HEK293 (cell line): ENCODE results near the gene DACH2.

Experiments
- CTCF ChIP-seq: fragments of 450-650 bp; formaldehyde crosslinking; IDR thresholded peaks from 2 replicates; pipeline ENCODE4 v1.5.1; 2016; ENCODE audit warnings: missing biosample characterization, missing genetic modification characterization
- WT1 ChIP-seq: fragments of 450-650 bp; formaldehyde crosslinking; IDR thresholded peaks from 2 replicates; pipeline ENCODE4 v1.5.1; 2016; ENCODE audit warnings: missing biosample characterization, missing genetic modification characterization
- ZFP41 ChIP-seq: fragments of 450-650 bp; formaldehyde crosslinking; IDR thresholded peaks from 2 replicates; pipeline ENCODE4 v1.5.1; 2016; ENCODE audit warnings: missing biosample characterization, missing genetic modification characterization, borderline replicate concordance
- ZNF114 ChIP-seq: fragments of 450-650 bp; formaldehyde crosslinking; IDR thresholded peaks from 2 replicates; pipeline ENCODE4 v1.5.0; 2017; ENCODE audit warnings: missing biosample characterization, missing genetic modification characterization
- ZNF274 ChIP-seq, 2 experiments: fragments of 200-500 bp in 1 of 2; fragments of 450-650 bp in 1 of 2; sonication (Bioruptor generic) in 1 of 2; formaldehyde crosslinking in 1 of 2; IDR thresholded peaks; 2 replicates each; pipeline versions ENCODE4 v1.5.1 to v1.6.1; 2014 to 2016; ENCODE audit warnings: borderline replicate concordance in 1 of 2, inconsistent platforms in 1 of 2, low read length in 1 of 2, missing biosample characterization in 1 of 2, missing genetic modification characterization in 1 of 2
- ZXDB ChIP-seq: fragments of 450-650 bp; formaldehyde crosslinking; IDR thresholded peaks from 2 replicates; pipeline ENCODE4 v1.5.1; 2016; ENCODE audit warnings: missing biosample characterization, missing genetic modification characterization

DNA sequence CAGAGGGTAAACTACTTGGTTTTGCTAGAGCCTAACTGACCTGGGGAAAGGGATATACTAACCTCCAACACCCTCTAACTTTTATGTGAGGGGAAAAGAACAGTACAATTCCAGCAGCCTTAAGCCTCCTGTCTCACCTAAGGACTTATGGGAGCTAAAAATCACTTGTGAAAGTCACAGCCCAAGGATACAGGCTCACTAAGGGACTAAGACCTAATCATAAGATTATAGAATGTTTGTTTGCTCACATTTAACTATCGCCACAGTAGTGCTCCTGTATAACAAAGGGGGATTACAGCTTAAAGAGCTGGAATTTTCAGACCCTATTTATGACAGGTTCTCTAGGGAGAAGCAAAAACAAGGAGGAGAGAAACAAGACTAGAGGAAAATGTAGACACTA lies 548.7 kb downstream of the DACH2 start:
- TF ChIP-seq CTCF (tag by site-specific recombination) (no peak), ZXDB (tag by site-specific recombination) (no peak), ZNF114 (no peak), ZFP41 (tag by site-specific recombination) (no peak), ZNF274 (IDR thresholded peaks at IDR 0.05; ENCODE audit: low read length) (no peak), ZNF274 (tag by site-specific recombination; IDR thresholded peaks at IDR 0.05; ENCODE audit: borderline replicate concordance) (no peak), WT1 (tag by site-specific recombination) (no peak)
